OCI-LY1 (cell line): ENCODE data around the gene CHST3.

Source experiments
- H2AFZ ChIP-seq: fragments of 200-600 bp; sonication (generic), shearing (Covaris generic); 2 replicates; pipeline ENCODE4 v1.6.0; 2014; ENCODE audit warnings: antibody characterized with exemption, mild to moderate bottlenecking, low read length
- H3F3A ChIP-seq: fragments of 200-600 bp; sonication (generic), shearing (Covaris generic); 2 replicates; pipeline ENCODE4 v1.6.0; 2014; ENCODE audit warnings: mild to moderate bottlenecking, antibody characterized with exemption, low read length, moderate library complexity; ENCODE audit not compliant: insufficient read depth
- H3K27ac ChIP-seq: fragments of 200-600 bp; sonication (generic); 2 replicates; pipeline ENCODE4 v1.5.1; 2014; ENCODE audit warnings: low read length, mixed run types, mild to moderate bottlenecking, low read depth; ENCODE audit not compliant: poor library complexity, severe bottlenecking
- H3K27me3 ChIP-seq: fragments of 200-600 bp; sonication (generic); 2 replicates; pipeline ENCODE4 v1.6.0; 2014; ENCODE audit warnings: antibody characterized with exemption, mild to moderate bottlenecking, low read length, moderate library complexity; ENCODE audit not compliant: insufficient read depth
- H3K36me3 ChIP-seq: fragments of 200-600 bp; sonication (generic); 2 replicates; pipeline ENCODE4 v1.6.1; 2014; ENCODE audit warnings: mild to moderate bottlenecking, antibody characterized with exemption, low read length, moderate library complexity, mixed read lengths; ENCODE audit not compliant: insufficient read depth
- H3K4me1 ChIP-seq: fragments of 200-600 bp; sonication (generic); 2 replicates; pipeline ENCODE4 v1.5.1; 2014; ENCODE audit warnings: mild to moderate bottlenecking, low read length, moderate library complexity; ENCODE audit not compliant: insufficient read depth, severe bottlenecking
- H3K4me2 ChIP-seq: fragments of 200-600 bp; sonication (generic), shearing (Covaris generic); 2 replicates; pipeline ENCODE4 v1.6.1; 2014; ENCODE audit warnings: low read length
- H3K4me3 ChIP-seq: fragments of 200-600 bp; sonication (generic); 2 replicates; pipeline ENCODE4 v1.5.1; 2014; ENCODE audit warnings: low read length, low read depth, mild to moderate bottlenecking, mixed read lengths; ENCODE audit not compliant: poor library complexity, severe bottlenecking
- H3K79me2 ChIP-seq: fragments of 200-600 bp; shearing (Covaris generic); 2 replicates; pipeline ENCODE4 v1.6.1; 2016; ENCODE audit warnings: mixed run types, low read length, mixed read lengths; ENCODE audit not compliant: insufficient read depth
- H3K9ac ChIP-seq: fragments of 200-600 bp; sonication (generic), shearing (Covaris generic); 2 replicates; pipeline ENCODE4 v1.6.1; 2014; ENCODE audit warnings: mild to moderate bottlenecking, low read length, mixed read lengths
- H3K9me2 ChIP-seq: fragments of 200-600 bp; sonication (generic), shearing (Covaris generic); 2 replicates; pipeline ENCODE4 v1.6.1; 2014; ENCODE audit warnings: low read depth, mild to moderate bottlenecking, low read length, mixed read lengths
- H3K9me3 ChIP-seq: fragments of 200-600 bp; shearing (Covaris generic); 2 replicates; pipeline ENCODE4 v1.6.1; 2014; ENCODE audit warnings: low read length, mixed read lengths
- H4K20me1 ChIP-seq: fragments of 200-600 bp; sonication (generic), shearing (Covaris generic); 2 replicates; pipeline ENCODE4 v1.6.0; 2016; ENCODE audit warnings: mild to moderate bottlenecking, low read length; ENCODE audit not compliant: insufficient read depth
- CTCF ChIP-seq: fragments of 200-600 bp; sonication (generic), shearing (Covaris generic); IDR thresholded peaks from 2 replicates; pipeline ENCODE4 v1.5.1; 2017; ENCODE audit warnings: mild to moderate bottlenecking, antibody characterized with exemption, low read length, moderate library complexity, mixed read lengths
- EZH2 ChIP-seq: fragments of 200-600 bp; sonication (generic), shearing (Covaris generic); IDR thresholded peaks from 2 replicates; pipeline ENCODE4 v1.8.0; 2017; ENCODE audit warnings: borderline replicate concordance, mixed run types, mild to moderate bottlenecking, antibody characterized with exemption, low read length, moderate library complexity, mixed read lengths

The CHST3 gene

GRCh38 chr10:71996592-71997371 is 32.6 kb downstream of the CHST3 start:
- TF ChIP-seq EZH2 = no peak
- TF ChIP-seq CTCF = no peak
- Histone ChIP-seq H3K4me1 (no peaks in the 10 kb centered on the region), H3K27ac (no peak overlapping the region), H3K9ac (no peak overlapping the region), H3K4me2 (no peak overlapping the region), H3K27me3 (no peaks in the 10 kb centered on the region), H2AFZ (no peak overlapping the region), H3F3A (no peaks in the 10 kb centered on the region), H3K4me3 (no peak overlapping the region), H3K36me3 (no peaks in the 10 kb centered on the region; the same call in 1 of the 2 replicates), H4K20me1 (no peaks in the 10 kb centered on the region), H3K9me2 (no peaks in the 10 kb centered on the region), H3K79me2 (no peaks in the 10 kb centered on the region), H3K9me3 (no peaks in the 10 kb centered on the region)

- Histone ChIP-seq H4K20me1 (no peaks in the 10 kb centered on the region), H3F3A (no peaks in the 10 kb centered on the region), H3K4me2 (no peak overlapping the region), H3K4me3 (no peak overlapping the region), H3K27me3 (no peaks in the 10 kb centered on the region), H3K9ac (no peak overlapping the region), H3K4me1 (no peaks in the 10 kb centered on the region), H3K36me3 (no peaks in the 10 kb centered on the region; the same call in 1 of the 2 replicates), H3K27ac (no peak overlapping the region), H3K79me2 (no peaks in the 10 kb centered on the region), H2AFZ (no peak overlapping the region), H3K9me3 (no peaks in the 10 kb centered on the region), H3K9me2 (no peaks in the 10 kb centered on the region)
- TF ChIP-seq EZH2 = no peak
- no peak for TF ChIP-seq CTCF
Observed at GRCh38 chr10:71998119-71998839, 34.1 kb downstream of the CHST3 start.

GRCh38 chr10:71998840-71999194 is 34.6 kb downstream of the CHST3 start:
- Histone ChIP-seq H3K4me3 (no peak overlapping the region), H3K9me3 (no peaks in the 10 kb centered on the region), H4K20me1 (no peaks in the 10 kb centered on the region), H3K4me2 (no peak overlapping the region), H3K4me1 (no peaks in the 10 kb centered on the region), H2AFZ (no peak overlapping the region), H3K9me2 (no peaks in the 10 kb centered on the region), H3K36me3 (no peaks in the 10 kb centered on the region; the same call in 1 of the 2 replicates), H3K79me2 (no peaks in the 10 kb centered on the region), H3F3A (no peaks in the 10 kb centered on the region), H3K9ac (no peak overlapping the region), H3K27me3 (no peaks in the 10 kb centered on the region), H3K27ac (no peak overlapping the region)
- TF ChIP-seq EZH2 (no peak), CTCF (no peak)
